HG03469 (cell line): Measurements from ENCODE around the gene ACTL8.
"Not testable (repeated sequence)": the region's sequence is repeated elsewhere in the genome, so short reads cannot be mapped to it uniquely, and the experiment has no call there.

Experiments
- ATAC-seq: cut with Tn5 transposase; IDR thresholded peaks from one replicate; pipeline ENCODE4 v1.9.1; 2021; ENCODE audit warnings: mild to moderate bottlenecking, moderate library complexity, moderate number of reproducible peaks; ENCODE audit not compliant: unreplicated experiment

ACTL8 gene

GRCh38 chr1:17735348-17735747, 19.8 kb upstream of the ACTL8 start:
- no peak for ATAC-seq

GRCh38 chr1:17735793-17736192, 19.3 kb upstream of the ACTL8 start:
- ATAC-seq, result no peak

- ATAC-seq, result no peak
These were observed 18.5 kb upstream of the ACTL8 start for GRCh38 chr1:17736625-17737024.

GRCh38 chr1:17739050-17739449, 16.1 kb upstream of the ACTL8 start:
- ATAC-seq, result no peak

GRCh38 chr1:17741052-17741451, 14.1 kb upstream of the ACTL8 start:
- no peak for ATAC-seq

- no peak for ATAC-seq
These were observed 12.6 kb upstream of the ACTL8 start for GRCh38 chr1:17742583-17742982.

GRCh38 chr1:17743008-17743647, 12.0 kb upstream of the ACTL8 start:
- ATAC-seq, result no peak

GRCh38 chr1:17743925-17744324, 11.2 kb upstream of the ACTL8 start:
- no peak for ATAC-seq

- no peak for ATAC-seq
These were observed 10.3 kb upstream of the ACTL8 start for GRCh38 chr1:17744666-17745478.

GRCh38 chr1:17745479-17745955, 9.6 kb upstream of the ACTL8 start:
- ATAC-seq, result no peak

GRCh38 chr1:17746281-17746680, 8.9 kb upstream of the ACTL8 start:
- ATAC-seq, result not testable (repeated sequence)

- ATAC-seq, result no peak
These were observed 8.2 kb upstream of the ACTL8 start for GRCh38 chr1:17746920-17747319.

- ATAC-seq, result no peak
These were observed 4.8 kb upstream of the ACTL8 start for GRCh38 chr1:17750333-17750732.

- ATAC-seq, result no peak
These were observed 2.8 kb upstream of the ACTL8 start for GRCh38 chr1:17752356-17752755.

GRCh38 chr1:17757426-17757825, 2.3 kb downstream of the ACTL8 start:
- no peak for ATAC-seq

- ATAC-seq, result no peak
These were observed 4.0 kb downstream of the ACTL8 start for GRCh38 chr1:17759114-17759513.

GRCh38 chr1:17762313-17762712, 7.2 kb downstream of the ACTL8 start:
- no peak for ATAC-seq

GRCh38 chr1:17763417-17763816, 8.3 kb downstream of the ACTL8 start:
- ATAC-seq, result no peak

- no peak for ATAC-seq
These were observed 8.9 kb downstream of the ACTL8 start for GRCh38 chr1:17763995-17764394.

- no peak for ATAC-seq
These were observed 9.5 kb downstream of the ACTL8 start for GRCh38 chr1:17764591-17764990.

GRCh38 chr1:17765444-17766411, 10.6 kb downstream of the ACTL8 start:
- no peak for ATAC-seq
